Suprapubic skin (tissue), 4 donors: ENCODE measurements around the gene SMC6. TPM values are rescaled to one million over a fixed set of nuclear protein-coding genes. Genes with fewer than 3 reads are reported as not detected.

Experiments
- DNase-seq, 2 donors: peaks; one replicate each; pipeline ENCODE4 v3.0.0-alpha.2; 2019; ENCODE audit warnings: low spot score in 2 of 2
- H3K27ac ChIP-seq: fragments of 200-600 bp; sonication (generic); one replicate; pipeline ENCODE4 v1.5.1; 2019
- H3K27me3 ChIP-seq: fragments of 200-600 bp; sonication (generic); one replicate; pipeline ENCODE4 v1.5.1; 2019
- H3K36me3 ChIP-seq: fragments of 200-600 bp; sonication (generic); one replicate; pipeline ENCODE4 v1.5.1; 2019
- H3K4me1 ChIP-seq: fragments of 200-600 bp; sonication (generic); one replicate; pipeline ENCODE4 v1.5.1; 2019
- H3K4me3 ChIP-seq: fragments of 200-600 bp; sonication (generic); one replicate; pipeline ENCODE4 v1.5.1; 2019; ENCODE audit warnings: mild to moderate bottlenecking
- H3K9me3 ChIP-seq: fragments of 200-600 bp; sonication (generic); one replicate; pipeline ENCODE4 v1.5.1; 2019
- CTCF ChIP-seq, 2 donors: fragments of 200-600 bp in 1 of 2; fragments of 450-650 bp in 1 of 2; sonication (generic) in 1 of 2; IDR thresholded peaks; one replicate each; pipeline ENCODE4 v1.5.1; 2016 to 2019; ENCODE audit warnings: antibody characterized with exemption in 2 of 2, mild to moderate bottlenecking in 1 of 2, moderate library complexity in 1 of 2
- EP300 ChIP-seq: sonication (generic); formaldehyde crosslinking; IDR thresholded peaks from one replicate; pipeline ENCODE4 v1.6.1; 2017; ENCODE audit warnings: antibody characterized with exemption
- POLR2A ChIP-seq, 2 donors: fragments of 450-650 bp; IDR thresholded peaks; one replicate each; pipeline ENCODE4 v1.6.1; 2017; ENCODE audit warnings: antibody characterized with exemption in 2 of 2, mild to moderate bottlenecking in 2 of 2, moderate library complexity in 2 of 2
- POLR2AphosphoS5 ChIP-seq, 3 donors: sonication (generic); formaldehyde crosslinking; IDR thresholded peaks; one replicate each; pipeline ENCODE4 v1.6.1; 2017; ENCODE audit warnings: antibody characterized with exemption in 3 of 3
- WGBS: methylation state at CpG from one replicate; pipeline ENCODE4 v1.1.5; 2018; 5-methylcytosine and 5-hydroxymethylcytosine counted together
- total RNA-seq, 4 donors: library from RNA; depleted of rRNA; stranded (reverse); fragments of >200 nt; gene quantifications; one replicate each; pipeline ENCODE4 v1.1.0, GENCODE V29; 2016

Gene SMC6
- total RNA-seq, 4 donors from 2014 or later, result 22.5 to 34.0 (median 26.9) TPM

GRCh38 chr2:17682098-17682857 lies 71.3 kb downstream of the SMC6 start:
- DNase-seq, result no peak
- no peaks in the 10 kb centered on the region for H3K4me1 ChIP-seq
- no peaks in the 10 kb centered on the region for H3K9me3 ChIP-seq
- TF ChIP-seq CTCF (IDR thresholded peaks at IDR 0.05), result no peak
- no peak for TF ChIP-seq POLR2A (IDR thresholded peaks at IDR 0.05)
- no peak for TF ChIP-seq POLR2AphosphoS5 (IDR thresholded peaks at IDR 0.05)
- TF ChIP-seq EP300, result no peak
- peaks cover 30% of the 10 kb centered on the region for H3K36me3 ChIP-seq
- H3K27me3 ChIP-seq, result no peaks in the 10 kb centered on the region
- 88% methylated on average over 6 of the region's 6 CpGs for WGBS
- no peak overlapping the region for H3K4me3 ChIP-seq
- H3K27ac ChIP-seq, result no peak overlapping the region

- H3K4me1 ChIP-seq, result no peaks in the 10 kb centered on the region
- no peak overlapping the region for H3K4me3 ChIP-seq
- no peak for DNase-seq
- no peaks in the 10 kb centered on the region for H3K27me3 ChIP-seq
- peaks cover 18% of the 10 kb centered on the region for H3K36me3 ChIP-seq
- WGBS, result 97% methylated on average over 3 of the region's 3 CpGs
- TF ChIP-seq POLR2AphosphoS5 (IDR thresholded peaks at IDR 0.05) (no peak), CTCF (IDR thresholded peaks at IDR 0.05) (no peak)
- H3K9me3 ChIP-seq, result no peaks in the 10 kb centered on the region
- H3K27ac ChIP-seq, result no peak overlapping the region
Observed at GRCh38 chr2:17680119-17680518, 73.5 kb downstream of the SMC6 start.

- H3K27me3 ChIP-seq, result no peaks in the 10 kb centered on the region
- H3K36me3 ChIP-seq, result peaks cover 9% of the 10 kb centered on the region
- H3K4me3 ChIP-seq, result no peak overlapping the region
- no peak for DNase-seq
- H3K4me1 ChIP-seq, result no peaks in the 10 kb centered on the region
- H3K27ac ChIP-seq, result no peak overlapping the region
- no peaks in the 10 kb centered on the region for H3K9me3 ChIP-seq
- TF ChIP-seq EP300, result no peak
- TF ChIP-seq CTCF (IDR thresholded peaks at IDR 0.05), result no peak
- no peak for TF ChIP-seq POLR2AphosphoS5 (IDR thresholded peaks at IDR 0.05)
- no peak for TF ChIP-seq POLR2A (IDR thresholded peaks at IDR 0.05)
Observed at GRCh38 chr2:17674817-17675216, 78.8 kb downstream of the SMC6 start.

GRCh38 chr2:17672583-17673317 lies 80.9 kb downstream of the SMC6 start:
- H3K9me3 ChIP-seq, result no peaks in the 10 kb centered on the region
- no peaks in the 10 kb centered on the region for H3K27me3 ChIP-seq
- H3K4me3 ChIP-seq, result no peak overlapping the region
- H3K4me1 ChIP-seq, result no peaks in the 10 kb centered on the region
- no peak for DNase-seq
- H3K27ac ChIP-seq, result no peak overlapping the region
- WGBS, result 77% methylated on average over 7 of the region's 7 CpGs
- H3K36me3 ChIP-seq, result peaks cover 22% of the 10 kb centered on the region
- TF ChIP-seq EP300 (no peak), POLR2AphosphoS5 (IDR thresholded peaks at IDR 0.05) (no peak), POLR2A (IDR thresholded peaks at IDR 0.05) (no peak), CTCF (IDR thresholded peaks at IDR 0.05) (no peak)

GRCh38 chr2:17667898-17668297 lies 85.7 kb downstream of the SMC6 start:
- WGBS, result 55% methylated on average over 1 of the region's 1 CpG
- H3K27ac ChIP-seq, result no peak overlapping the region
- H3K36me3 ChIP-seq, result peaks cover 49% of the 10 kb centered on the region
- H3K9me3 ChIP-seq, result no peaks in the 10 kb centered on the region
- H3K27me3 ChIP-seq, result no peaks in the 10 kb centered on the region
- no peak for DNase-seq
- TF ChIP-seq CTCF (IDR thresholded peaks at IDR 0.05), result no peak
- no peak for TF ChIP-seq EP300
- no peak for TF ChIP-seq POLR2AphosphoS5 (IDR thresholded peaks at IDR 0.05)
- TF ChIP-seq POLR2A (IDR thresholded peaks at IDR 0.05), result no peak
- no peak overlapping the region for H3K4me3 ChIP-seq
- no peaks in the 10 kb centered on the region for H3K4me1 ChIP-seq
